Right atrium auricular region (tissue), 2 donors: Measurements from ENCODE around the gene GLMP. TPM values are rescaled to one million over a fixed set of nuclear protein-coding genes. Genes with fewer than 3 reads are reported as not detected.

Experiments used
- DNase-seq: peaks from one replicate; pipeline ENCODE4 v3.0.0-alpha.2; 2019; ENCODE audit warnings: low spot score
- H3K27ac ChIP-seq, 2 donors: fragments of 200-600 bp; sonication (generic); 1 replicate in 1 of 2; 2 replicates in 1 of 2; pipeline ENCODE4 v1.5.1; 2016 to 2019
- H3K27me3 ChIP-seq, 2 donors: fragments of 200-600 bp; sonication (generic); one replicate each; pipeline versions ENCODE4 v1.5.1 to v1.6.0; 2017 to 2019
- H3K36me3 ChIP-seq: fragments of 200-600 bp; sonication (generic); one replicate; pipeline ENCODE4 v1.5.1; 2016
- H3K4me1 ChIP-seq, 2 donors: fragments of 200-600 bp; sonication (generic); one replicate each; pipeline versions ENCODE4 v1.5.1 to v1.6.0; 2017 to 2019
- H3K4me3 ChIP-seq, 2 donors: fragments of 200-600 bp; sonication (generic); 1 replicate in 1 of 2; 2 replicates in 1 of 2; pipeline ENCODE4 v1.5.1; 2017 to 2019; ENCODE audit warnings: mild to moderate bottlenecking in 1 of 2, moderate library complexity in 1 of 2
- H3K9me3 ChIP-seq, 2 donors: fragments of 200-600 bp; sonication (generic); one replicate each; pipeline ENCODE4 v1.5.1; 2019
- CTCF ChIP-seq, 2 donors: fragments of 200-600 bp; sonication (generic); IDR thresholded peaks; one replicate each; pipeline ENCODE4 v1.5.1; 2019; ENCODE audit warnings: antibody characterized with exemption in 2 of 2
- total RNA-seq, 2 donors: library from RNA; depleted of rRNA; stranded (reverse); fragments of >200 nt; gene quantifications; one replicate each; pipeline ENCODE4 v1.1.0, GENCODE V29; 2016

The GLMP gene
- total RNA-seq, 2 donors from 2014 or later, result 26.3 to 27.4 TPM

DNA sequence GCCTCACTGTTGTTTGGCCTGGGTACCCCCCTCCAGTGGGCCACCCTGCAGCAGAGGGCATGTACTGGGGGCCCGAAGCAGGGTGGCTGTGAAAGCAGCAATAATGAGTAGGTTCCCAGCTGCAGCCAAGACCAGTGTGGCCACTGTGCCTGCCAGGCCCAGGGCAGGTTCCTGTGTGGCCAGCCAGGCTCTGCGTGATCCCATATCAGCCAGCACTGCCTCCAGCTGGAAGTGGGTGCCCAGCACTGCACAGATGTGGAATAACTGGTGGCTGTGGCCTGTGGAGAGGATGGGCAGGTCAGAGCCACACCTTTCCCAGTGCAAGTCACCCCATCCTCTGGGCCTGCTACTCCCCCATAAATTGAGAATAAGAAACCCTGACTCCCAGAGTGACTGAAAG, 51.4 kb downstream of the GLMP start:
- H3K9me3 ChIP-seq, result no peaks in the 10 kb centered on the region
- H3K27me3 ChIP-seq, result no peaks in the 10 kb centered on the region
- peaks cover 0 to 31% of the 10 kb centered on the region in 2 donors for H3K4me1 ChIP-seq
- H3K4me3 ChIP-seq, result no peak overlapping the region
- DNase-seq, result no peak
- no peak for TF ChIP-seq CTCF (IDR thresholded peaks at IDR 0.05)
- peaks cover 11% of the 10 kb centered on the region for H3K36me3 ChIP-seq
- H3K27ac ChIP-seq, result no peak overlapping the region

DNA sequence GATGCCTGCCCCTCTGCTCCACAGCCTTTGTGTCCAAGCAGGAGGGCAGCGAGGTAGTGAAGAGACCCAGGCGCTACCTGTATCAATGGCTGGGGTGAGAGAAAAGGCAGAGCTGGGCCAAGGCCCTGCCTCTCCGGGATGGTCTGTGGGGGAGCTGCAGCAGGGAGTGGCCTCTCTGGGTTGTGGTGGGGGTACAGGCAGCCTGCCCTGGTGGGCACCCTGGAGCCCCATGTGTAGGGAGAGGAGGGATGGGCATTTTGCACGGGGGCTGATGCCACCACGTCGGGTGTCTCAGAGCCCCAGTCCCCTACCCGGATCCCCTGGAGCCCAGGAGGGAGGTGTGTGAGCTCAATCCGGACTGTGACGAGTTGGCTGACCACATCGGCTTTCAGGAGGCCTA, 52.7 kb downstream of the GLMP start:
- H3K9me3 ChIP-seq, result no peaks in the 10 kb centered on the region
- no peaks in the 10 kb centered on the region for H3K27me3 ChIP-seq
- peaks cover 0 to 26% of the 10 kb centered on the region in 2 donors for H3K4me1 ChIP-seq
- no peak for TF ChIP-seq CTCF (IDR thresholded peaks at IDR 0.05)
- peaks cover 22% of the 10 kb centered on the region for H3K36me3 ChIP-seq
- H3K4me3 ChIP-seq, result no peak overlapping the region
- DNase-seq, result no peak
- H3K27ac ChIP-seq, result no peak overlapping the region

Other genes with a start within 250 kb of the GLMP start
- gene UBQLN4, start 241.9 kb downstream of the GLMP start, total RNA-seq, result 10 to 100 TPM; 14.6 to 25.9 TPM
- 10 to 100 TPM; 46.1 to 50.7 TPM for gene LAMTOR2, start 240.9 kb downstream of the GLMP start, total RNA-seq
- gene RAB25, start 234.5 kb downstream of the GLMP start, total RNA-seq, result under 1 TPM in 1 of 2 donors, not detected in 1; 0.98 TPM
- under 1 TPM; 0.15 to 0.47 TPM for gene MEX3A, start 213.2 kb downstream of the GLMP start, total RNA-seq
- gene LMNA, start 181.0 kb downstream of the GLMP start, total RNA-seq, result 100 to 1,000 TPM; 258 to 273 TPM
- 1 to 10 TPM; 2.0 to 4.2 TPM for gene SEMA4A, start 142.1 kb downstream of the GLMP start, total RNA-seq
- gene SLC25A44, start 101.6 kb downstream of the GLMP start, total RNA-seq, result 10 to 100 TPM; 15.5 to 18.5 TPM
- 10 to 100 TPM; 81.8 to 88.3 TPM for gene PMF1, start 82.7 kb downstream of the GLMP start, total RNA-seq
- gene BGLAP, start 53.5 kb downstream of the GLMP start, total RNA-seq, result not detected
- not detected for gene PAQR6, start 47.6 kb downstream of the GLMP start, total RNA-seq
- gene SMG5, start 12.9 kb downstream of the GLMP start, total RNA-seq, result 10 to 100 TPM; 55.4 to 72.8 TPM
- 1 to 10 TPM in 1 of 2 donors, under 1 TPM in 1; 0.96 to 1.0 TPM for gene TMEM79, start 11.4 kb downstream of the GLMP start, total RNA-seq
- not detected for gene VHLL, start 3.6 kb upstream of the GLMP start, total RNA-seq
- 100 to 1,000 TPM; 102 to 146 TPM for gene CCT3, start 42.6 kb upstream of the GLMP start, total RNA-seq
- not detected for gene TSACC, start 42.8 kb upstream of the GLMP start, total RNA-seq
- gene RHBG, start 73.5 kb upstream of the GLMP start, total RNA-seq, result not detected
- gene MEF2D, start 205.1 kb upstream of the GLMP start, total RNA-seq, result 100 to 1,000 TPM in 1 of 2 donors, 10 to 100 TPM in 1; 80.1 to 104 TPM